Retina (tissue), 1 donor: ENCODE measurements around the gene NTMT1.
"Not testable (repeated sequence)": the region's sequence is repeated elsewhere in the genome, so short reads cannot be mapped to it uniquely, and the experiment has no call there.

ENCODE experiments used
- DNase-seq: peaks from one replicate; pipeline ENCODE4 v3.0.0-alpha.2; 2016

Gene NTMT1

DNA sequence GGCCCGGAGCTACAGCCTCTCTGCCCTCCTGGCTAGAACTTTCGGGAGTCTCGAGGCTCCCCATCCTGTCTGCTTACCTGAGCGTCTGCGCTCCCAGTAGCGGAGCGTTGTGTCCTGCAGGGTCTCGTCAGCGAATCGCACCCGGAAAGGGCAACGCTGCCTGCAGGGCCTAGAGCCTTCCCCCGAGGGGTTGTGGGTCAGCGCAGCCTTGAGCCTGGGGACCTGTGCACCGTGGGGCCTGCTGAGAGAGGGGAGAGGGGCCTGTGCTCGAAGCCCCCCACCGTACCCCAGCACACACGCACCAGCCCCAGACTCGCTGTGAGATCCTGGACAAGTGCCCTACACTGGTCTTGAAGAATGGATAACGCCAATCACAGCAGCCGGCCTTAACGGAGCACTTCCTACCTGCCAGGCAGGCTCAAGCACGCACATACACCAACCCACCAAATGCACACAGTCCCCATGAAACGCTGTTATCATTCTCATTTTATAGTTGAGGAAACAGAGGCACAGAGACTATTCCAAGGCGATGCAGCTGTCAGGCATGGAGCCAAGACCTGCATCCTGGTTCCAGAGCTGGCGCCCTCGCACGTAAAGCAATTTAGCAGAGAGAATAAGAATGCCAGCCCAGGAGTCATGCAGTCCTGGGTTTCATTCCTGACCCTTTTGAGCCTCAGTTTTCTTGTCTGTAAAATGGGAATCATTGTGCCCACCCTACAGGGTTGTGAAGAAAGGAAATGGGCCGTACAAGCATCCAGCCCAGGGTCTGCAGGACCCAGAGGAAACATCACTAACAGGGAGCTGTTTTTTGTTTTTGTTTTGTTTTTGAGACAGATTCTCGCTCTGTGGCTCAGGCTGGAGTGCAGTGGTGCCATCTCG lies 10.3 kb upstream of the NTMT1 start:
- no peak for DNase-seq

DNA sequence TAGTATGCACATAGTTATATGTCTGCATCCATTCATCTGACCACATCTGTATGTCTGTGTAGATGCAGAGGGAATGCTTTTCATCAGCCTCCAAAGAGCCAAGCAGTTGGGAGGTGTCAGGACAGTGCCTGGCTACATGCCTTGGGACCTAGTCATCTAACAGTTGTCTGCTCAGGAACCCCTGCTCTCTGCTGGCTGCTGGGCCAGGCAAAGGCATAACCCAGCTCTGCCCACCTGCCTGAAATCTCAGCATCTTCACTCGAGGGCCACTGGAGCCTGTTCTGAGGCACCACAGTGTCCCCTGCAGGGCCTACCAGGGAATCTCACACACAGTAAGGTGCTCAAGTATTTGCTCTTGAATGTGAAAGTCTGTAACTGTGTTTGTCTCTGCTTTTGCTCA lies 8.8 kb upstream of the NTMT1 start:
- DNase-seq: no peak

DNA sequence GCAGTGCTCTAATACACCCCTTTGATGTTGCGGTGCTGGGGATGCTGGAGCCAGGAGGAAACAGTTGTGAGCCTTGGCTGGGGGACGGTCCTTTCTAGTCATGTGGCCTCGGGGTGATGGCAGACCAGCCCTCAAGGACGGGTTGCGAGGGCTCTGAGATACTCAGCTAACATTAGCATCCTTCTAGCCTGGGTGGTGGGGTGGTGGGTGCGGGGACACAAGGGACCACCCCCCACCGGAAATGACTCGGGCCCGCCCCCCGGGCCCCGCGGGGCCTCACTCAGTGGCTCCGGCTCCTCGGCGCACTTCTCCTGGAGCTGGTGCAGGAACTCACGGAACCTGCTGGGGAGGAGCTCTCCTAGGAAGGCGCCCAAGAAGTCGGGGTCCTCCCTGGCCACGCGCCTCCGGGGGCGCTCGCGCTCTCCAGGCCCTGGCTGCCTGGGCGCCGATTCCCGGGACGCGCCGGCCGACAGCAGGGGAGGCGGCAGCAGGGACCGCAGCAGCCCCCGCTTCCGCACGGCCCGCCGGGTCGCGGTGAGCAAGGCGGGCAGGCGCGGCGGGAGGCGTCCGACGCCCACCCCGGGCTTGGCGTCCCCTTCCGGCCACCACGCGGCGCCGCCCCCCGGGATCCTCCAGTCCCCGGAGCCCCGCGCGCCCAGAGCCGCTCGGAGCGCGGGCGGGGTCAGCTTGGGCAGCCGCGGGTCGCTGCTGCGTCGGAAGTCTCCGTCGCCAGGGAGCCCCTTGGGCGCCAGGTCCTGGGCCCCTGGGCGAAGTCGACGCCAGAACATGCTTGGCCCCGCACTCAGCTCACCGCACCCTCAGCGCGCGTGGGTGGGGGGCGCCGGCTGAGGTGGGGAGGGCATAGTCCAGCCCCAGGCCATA lies 5.9 kb upstream of the NTMT1 start:
- DNase-seq: peak; percentile 63

DNA sequence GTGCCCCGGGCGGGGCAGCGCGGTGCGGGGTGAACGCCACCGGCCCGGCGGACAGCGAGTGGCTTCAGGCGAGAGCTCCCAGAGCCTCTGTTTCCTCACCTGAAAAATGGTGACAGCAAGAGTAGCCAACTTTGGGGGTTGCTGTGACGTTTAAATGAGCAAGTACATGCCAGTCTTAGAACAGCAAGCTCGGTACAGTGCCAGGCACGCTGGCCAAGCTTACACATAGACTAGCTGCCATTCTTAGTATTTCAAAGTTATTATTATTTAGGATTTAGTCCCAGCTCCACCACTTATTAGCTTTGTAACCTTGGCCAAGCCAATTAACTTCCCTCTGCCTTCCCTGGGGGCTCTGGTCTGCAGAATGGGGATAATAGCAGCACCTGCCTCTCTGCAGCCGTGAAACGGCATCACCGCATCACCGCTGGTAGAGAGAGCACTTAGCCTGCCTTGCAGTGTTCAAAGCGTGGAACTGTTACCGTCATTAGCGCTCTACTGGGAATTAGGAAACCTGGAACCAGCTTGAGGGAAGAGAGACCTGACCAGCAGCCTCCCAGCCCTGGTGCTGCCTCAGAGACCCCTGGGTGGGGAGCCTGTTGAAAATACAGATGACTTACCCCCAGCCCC lies 5.2 kb upstream of the NTMT1 start, which contains the start of gene C9orf50:
Gene C9orf50 (minus strand): TSS at position 433 of the 627 bp plus-strand sequence. CDS start 527 bp downstream, outside the sequence.
- peak; percentile 62 for DNase-seq

DNA sequence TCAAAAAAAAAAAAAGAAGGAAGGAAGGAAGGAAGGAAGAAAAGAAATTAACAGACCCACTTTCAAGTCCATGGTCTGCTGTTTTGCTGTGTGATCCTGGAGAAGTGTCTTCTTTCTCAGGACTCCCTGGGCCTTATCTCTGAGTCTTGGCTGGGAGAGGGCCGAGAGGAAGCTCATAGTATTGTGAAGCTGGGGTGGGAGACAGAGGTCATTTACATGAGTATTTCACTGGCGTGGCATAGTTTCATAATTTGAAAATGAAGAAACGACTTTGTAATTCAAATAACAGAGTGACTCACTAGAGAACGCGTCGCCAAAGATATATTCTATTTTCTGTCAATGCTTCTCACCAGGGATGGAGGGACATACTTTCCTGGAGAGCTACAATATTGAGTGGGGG lies 2.6 kb upstream of the NTMT1 start:
- no peak for DNase-seq

DNA sequence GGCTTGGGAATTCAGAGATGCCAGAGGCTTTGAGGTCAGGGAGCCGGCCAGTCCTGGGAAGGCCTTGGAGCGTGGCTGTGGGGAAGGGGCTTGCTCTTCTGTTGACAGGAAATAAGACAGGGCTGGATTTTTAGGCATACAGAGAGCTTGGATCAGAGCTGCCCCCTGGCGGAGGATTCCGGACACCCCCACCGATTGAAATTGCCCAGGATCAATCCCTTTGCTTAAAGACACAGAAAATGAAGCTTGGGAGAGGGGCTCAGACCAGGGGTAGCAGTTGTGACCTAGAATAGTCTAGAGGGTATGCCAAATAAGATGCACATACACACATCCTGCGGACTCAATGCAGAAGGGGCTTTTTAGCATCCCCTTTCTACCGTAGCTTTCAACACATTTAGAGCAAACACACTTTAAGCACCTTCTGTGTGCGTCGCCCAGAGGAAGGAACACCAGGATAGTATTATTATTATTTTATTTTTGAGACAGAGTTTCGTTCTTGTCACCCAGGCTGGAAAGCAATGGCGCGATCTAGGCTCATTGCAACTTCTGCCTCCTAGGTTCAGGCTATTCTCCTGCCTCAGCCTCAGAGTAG lies 1.7 kb upstream of the NTMT1 start:
- DNase-seq: peak; percentile 83

DNA sequence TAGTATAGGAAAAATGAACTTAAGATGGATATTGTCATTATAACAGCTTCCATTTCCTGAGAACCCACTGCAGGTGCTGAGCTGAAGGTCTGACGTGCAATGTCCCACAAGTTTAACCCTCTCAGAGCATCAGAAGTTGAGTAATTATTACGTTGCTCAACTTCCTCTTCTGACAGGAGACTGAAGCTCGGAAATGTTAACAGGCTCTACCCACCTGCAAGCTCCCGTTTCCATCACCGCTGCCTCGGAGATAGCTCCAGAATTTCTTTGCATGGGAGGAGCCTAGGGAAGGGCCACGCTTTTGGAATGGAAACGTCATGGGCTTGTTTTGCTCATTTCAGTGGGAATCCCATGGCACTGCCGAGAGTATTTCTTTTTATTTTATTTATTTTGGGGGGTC lies 1.0 kb upstream of the NTMT1 start:
- no peak for DNase-seq

DNA sequence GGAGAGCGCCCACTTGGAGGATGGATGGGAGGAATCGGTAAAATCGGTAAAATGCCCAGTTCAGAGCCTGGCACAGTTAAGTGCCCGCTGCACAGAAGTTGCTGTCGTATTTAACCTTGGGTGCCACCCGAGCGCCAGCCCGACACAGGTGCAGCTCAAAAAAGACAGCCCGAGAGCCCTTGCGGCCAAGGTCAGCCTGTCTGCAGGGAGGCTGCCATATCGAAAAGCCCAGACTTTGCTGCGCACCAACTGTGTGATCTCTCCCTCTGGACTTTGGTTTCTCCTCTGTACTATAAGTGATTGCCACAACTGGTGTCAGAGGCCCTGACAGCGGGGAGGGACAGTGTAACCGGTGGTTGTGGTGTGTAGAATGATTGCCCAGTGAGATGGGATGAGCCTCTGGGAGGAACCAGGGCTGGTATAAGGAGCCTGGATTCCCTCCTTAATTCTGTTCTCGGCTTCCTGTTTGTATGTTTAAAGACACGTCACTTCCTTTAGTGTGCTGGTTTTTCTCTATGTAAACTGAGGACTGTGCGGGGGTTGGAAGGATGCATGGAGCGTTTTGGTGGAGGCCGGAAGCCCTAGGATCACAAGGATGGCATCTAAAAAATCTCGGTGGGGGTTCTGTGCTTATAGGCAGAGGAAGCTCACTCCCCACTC lies 792 bp downstream of the NTMT1 start:
- no peak for DNase-seq

DNA sequence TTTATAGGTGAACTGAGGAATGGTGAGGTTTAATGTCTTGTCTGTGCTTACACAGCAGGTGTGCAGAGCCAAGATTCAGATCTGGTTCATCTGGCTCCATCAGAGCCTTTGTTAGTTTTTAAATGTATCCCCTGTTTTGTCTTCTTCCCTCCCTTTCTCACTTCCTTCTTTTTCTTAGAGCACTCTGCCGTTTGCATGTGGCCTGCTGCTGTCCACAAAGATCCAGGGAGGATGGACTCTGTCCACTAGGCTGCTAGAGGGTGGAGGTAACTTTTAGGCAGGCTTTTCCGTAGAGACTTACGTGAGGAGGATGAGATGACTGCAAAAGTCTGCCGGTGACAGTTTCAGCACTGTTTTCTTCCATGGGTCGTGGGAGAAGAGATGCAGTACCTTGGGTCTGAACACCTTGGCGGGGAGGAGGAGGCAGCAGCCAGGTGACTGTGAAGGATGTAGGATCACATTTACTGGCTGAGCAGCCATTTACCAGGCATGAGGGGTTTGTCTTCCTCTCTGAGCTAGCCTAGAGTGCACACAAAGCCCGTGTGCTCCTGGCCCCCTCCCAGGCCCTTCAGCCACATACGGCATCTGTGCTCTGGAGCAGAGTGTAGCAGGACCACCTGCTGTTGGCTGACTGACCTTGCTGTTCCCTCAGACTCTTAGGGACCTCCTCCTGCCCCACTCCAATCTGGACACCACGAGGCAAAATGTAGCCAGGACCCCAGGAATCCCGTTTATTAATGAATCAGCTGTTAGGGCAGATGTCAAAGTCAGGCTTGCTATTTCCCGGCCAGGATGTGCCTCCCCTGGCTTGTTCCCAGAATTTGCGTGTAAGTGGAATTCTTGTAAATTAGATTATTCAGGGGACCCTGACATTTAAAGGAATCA lies 1.8 kb downstream of the NTMT1 start:
- no peak for DNase-seq

DNA sequence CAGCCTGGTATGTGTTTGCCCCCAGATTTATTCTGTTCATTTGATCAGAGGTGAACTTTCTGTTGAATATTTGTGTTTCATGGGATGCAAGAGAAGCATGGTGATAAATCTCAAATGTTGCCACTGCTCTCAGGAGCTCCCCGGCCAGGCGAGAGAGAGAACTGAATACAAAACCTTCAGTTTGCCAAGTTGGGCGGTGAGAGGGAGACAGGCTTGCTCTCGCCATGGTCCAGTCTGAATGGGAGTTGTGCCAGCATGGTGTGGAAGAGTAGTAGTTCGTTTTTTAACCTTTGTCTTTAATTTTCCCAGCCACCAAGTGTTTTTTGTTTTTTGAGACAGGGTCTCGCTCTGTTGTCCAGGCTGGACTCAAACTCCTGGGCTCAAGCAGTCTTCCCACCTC lies 2.7 kb downstream of the NTMT1 start:
- no peak for DNase-seq

DNA sequence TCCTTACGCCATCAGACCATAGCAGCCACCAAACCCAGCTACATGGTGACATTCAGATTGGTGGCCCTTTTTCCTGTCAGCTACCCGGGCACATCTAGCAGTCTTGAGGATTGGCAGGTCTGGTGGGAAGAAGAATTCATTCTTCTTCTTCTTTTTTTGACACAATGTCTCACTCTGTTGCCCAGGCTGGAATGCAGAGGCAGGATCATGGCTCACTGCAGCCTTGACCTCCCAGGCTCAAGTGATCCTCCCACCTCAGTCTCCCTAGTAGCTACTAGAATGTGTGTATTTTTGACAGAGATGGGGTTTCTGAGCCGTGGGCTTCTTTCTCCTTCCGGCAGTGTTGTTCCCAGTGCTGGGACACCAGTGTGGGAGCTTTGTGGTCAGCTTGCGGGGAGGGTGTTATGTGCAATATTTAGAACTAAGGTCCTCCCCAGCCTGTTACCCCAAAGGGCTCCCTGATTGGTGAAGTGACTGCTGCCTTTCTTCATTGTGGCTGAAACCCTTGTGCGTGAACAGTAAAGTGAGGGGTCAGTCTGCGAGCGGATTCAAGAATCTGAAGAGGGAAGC lies 3.4 kb downstream of the NTMT1 start:
- no peak for DNase-seq

DNA sequence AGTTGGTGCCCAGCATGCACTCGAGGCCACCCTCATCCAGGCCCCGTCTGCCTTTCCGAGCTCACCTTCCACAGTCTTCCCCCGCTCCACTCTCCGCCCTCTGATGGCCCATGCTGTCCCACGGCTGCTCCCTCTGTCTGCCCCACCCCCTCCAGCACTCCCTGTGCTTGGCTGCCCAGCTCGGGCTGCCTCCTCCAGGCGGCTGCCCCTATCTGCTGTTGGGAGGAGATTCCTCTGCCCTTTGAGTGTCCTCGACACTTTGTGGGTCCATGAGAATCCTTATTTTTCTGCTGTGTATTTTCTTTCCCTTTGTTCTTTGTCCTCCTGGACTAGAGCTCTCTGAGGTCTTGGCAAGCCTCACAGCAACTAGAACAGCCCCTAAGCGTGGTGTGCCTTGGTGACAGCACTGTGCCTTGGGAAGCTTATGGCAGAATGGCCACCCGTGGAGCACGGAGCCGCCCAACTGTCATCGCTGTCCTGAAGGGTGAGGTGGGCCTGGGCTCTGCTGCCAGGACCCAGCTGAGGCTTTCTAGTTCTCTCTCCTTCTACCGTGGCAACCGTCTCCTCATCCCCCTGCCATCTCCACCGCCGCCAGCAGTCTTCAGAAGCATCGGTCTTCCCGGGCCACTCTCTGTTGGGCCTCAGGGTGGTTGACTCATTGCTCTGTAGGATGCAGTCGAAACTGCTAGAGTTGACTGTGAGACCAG lies 5.2 kb downstream of the NTMT1 start:
- DNase-seq: no peak

DNA sequence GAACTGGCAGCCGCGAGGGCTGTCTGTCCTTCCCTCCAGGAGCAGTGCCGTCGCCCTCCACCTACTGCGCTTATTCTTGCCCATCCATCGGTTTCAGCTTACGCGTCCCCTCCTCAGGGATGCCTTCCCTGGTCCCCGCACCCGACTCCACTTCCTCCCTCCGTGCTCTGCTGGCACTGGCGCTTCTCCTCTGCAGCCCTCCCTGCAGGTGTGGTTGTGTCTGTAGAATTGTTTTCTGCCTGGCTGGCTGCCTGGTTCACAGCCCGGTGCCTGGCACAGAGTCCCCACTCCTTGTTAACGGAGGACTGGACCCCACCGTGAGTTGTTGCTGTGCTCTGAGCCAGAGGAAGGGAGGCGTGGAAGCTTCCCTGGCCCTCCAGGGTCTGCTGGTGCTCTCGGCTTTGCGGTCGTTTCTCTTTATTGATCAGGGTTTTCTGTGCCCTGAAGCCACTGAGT lies 5.7 kb downstream of the NTMT1 start:
- no peak for DNase-seq

DNA sequence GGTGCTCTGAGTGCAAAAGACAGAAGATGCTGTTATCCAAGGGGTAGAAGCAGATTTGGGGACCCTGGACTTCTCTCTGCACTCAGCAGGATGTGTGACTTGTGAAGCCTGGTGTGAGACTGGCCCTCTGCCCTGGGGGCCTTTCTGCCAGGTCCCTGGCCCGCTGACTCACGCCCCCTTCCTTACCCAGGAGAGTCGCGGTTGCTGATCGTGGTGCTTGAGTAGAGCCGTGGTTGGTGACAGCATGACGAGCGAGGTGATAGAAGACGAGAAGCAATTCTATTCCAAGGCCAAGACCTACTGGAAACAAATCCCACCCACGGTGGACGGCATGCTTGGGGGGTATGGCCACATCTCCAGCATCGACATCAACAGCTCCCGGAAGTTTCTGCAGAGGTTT lies 6.5 kb downstream of the NTMT1 start:
- no peak for DNase-seq

DNA sequence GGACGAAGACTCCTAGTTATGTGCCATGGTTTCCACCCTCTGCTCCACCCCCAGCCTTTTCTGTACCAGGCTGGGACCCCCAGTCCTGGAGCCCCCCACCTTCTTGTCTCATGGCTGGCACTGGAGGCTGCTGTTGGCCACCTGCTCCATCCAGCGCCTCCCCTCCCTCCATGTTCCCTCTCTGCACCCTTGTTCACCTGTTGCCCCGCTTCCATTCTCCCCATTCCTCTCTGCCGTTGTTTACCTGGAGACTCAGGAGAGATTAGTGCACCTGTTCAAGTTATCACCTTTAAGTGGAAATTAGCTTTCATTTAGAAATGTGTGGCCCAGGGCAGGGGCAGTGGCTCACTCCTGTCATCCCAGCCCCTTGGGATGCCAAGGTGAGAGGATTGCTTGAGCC lies 7.2 kb downstream of the NTMT1 start:
- no peak for DNase-seq

DNA sequence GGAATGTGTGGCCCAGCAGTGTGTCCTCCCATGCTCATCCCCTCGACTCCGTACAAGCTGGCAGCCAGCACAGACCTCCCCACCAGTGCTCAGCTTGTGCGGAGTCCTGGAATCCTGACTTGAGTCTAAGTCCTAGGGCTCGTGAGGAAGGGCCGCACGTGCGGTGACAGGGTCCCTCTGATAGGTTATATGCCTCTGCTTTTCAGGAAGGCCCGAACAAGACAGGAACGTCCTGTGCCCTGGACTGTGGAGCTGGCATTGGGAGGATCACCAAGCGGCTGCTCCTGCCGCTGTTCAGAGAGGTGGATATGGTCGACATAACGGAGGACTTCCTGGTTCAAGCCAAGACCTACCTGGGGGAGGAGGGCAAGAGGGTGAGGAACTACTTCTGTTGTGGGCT lies 7.9 kb downstream of the NTMT1 start:
- no peak for DNase-seq

DNA sequence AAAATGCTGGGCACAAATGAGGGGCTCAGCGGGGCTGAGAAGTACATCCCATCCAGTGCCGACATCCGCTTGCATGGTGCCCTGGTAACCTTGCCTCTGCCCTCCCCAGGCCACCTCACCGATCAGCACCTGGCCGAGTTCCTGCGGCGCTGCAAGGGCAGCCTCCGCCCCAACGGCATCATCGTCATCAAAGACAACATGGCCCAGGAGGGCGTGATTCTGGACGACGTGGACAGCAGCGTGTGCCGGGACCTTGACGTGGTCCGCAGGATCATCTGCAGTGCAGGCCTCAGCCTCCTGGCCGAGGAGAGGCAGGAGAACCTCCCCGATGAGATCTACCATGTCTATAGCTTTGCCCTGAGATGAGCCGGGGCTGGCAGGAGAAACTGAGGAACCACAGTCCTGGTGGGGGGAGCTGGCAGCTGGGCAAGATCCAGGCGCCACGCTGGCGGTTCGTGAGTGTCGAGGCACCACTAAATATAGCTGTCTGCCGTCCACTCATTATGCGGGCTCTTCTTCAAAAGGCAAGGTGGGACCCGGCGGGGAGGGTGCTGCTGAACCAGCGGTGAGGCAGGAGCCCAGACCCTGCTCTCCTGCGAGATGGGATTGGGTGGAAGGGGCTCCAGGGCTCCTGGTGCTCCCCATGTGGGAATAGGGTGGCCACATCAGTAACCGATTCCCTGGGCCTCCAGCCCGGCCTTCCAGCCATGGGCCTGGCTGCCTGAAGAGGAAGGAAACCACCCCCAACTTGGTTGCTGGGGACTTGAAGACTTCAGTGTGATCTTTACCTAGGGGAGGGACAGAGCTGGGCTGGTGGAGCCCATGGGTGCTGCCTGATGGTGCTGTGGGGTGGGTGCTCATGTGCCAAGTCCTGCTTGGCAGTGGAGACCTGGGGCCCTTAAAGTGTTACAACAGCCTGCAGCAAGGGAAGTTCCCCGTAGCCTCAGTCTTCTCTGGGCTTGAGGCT lies 9.4 kb downstream of the NTMT1 start:
- no peak for DNase-seq

DNA sequence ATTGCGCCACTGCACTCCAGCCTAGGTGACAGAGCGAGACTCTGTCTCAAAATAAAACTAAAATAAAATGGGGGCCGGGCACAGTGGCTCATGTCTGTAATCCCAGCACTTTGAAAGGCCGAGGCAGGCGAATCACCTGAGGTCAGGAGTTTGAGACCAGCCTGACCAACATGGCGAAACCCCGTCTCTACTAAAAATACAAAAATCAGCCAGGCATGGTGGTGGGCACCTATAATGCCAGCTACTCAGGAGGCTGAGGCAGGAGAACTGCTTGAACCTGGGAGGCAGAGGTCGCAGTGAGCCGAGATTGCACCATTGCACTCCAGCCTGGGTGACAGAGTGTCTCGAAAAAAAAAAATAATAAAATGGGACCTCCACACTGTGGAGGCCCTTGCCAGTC lies 10.4 kb downstream of the NTMT1 start:
- DNase-seq: not testable (repeated sequence)

DNA sequence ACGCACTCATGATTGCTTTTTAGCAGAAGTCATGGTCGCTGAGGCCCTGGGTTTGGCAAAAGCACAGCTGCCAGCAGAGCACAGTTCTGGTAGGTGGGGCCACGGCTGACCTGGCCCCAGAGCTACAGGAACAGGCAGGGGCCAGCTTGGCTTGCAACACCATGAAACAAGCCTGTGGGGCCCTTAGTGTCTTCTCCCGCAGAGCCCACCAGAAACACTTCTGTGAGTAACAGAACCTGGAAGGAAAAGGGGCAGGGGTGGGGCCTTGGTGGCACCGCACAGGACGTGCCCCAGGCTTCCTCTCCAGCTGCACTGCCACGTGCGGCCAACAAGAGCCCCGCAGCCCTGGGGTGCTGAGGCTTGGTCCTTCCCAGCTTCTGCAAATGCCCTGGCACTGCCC lies 11.1 kb downstream of the NTMT1 start:
- DNase-seq: no peak
